Central memory CD8-positive, alpha-beta T cell (primary cell): ENCODE data around the gene ZSWIM9.
A peak's percentile ranks its signal among the peaks of the same experiment; 100 is the strongest.
"Not testable (repeated sequence)": the region's sequence is repeated elsewhere in the genome, so short reads cannot be mapped to it uniquely, and the experiment has no call there.

Experiments used
- ATAC-seq: fragments of 150-1000 bp; cut with Tn5 transposase; replicated peaks from 2 replicates; pipeline ENCODE4 v1.10.0; 2022; ENCODE audit warnings: mild to moderate bottlenecking, moderate FRiP score, moderate number of reproducible peaks; ENCODE audit not compliant: poor library complexity, severe bottlenecking; ENCODE audit errors: extremely low read depth
- DNase-seq, 2 donors: peaks; one replicate each; pipeline ENCODE4 v3.0.0; 2021; ENCODE audit warnings: low spot score in 2 of 2
- H3K27ac Mint-ChIP-seq: one replicate; pipeline ENCODE4 v1.8.0; 2022; ENCODE audit warnings: low read depth, mild to moderate bottlenecking, moderate library complexity, mixed read lengths
- H3K27me3 Mint-ChIP-seq: one replicate; pipeline ENCODE4 v1.8.0; 2022; ENCODE audit warnings: mixed read lengths
- H3K36me3 Mint-ChIP-seq: one replicate; pipeline ENCODE4 v1.8.0; 2022; ENCODE audit warnings: mild to moderate bottlenecking, moderate library complexity, mixed read lengths; ENCODE audit not compliant: insufficient read depth
- H3K4me1 Mint-ChIP-seq: one replicate; pipeline ENCODE4 v1.8.0; 2022; ENCODE audit warnings: mixed read lengths
- H3K4me3 Mint-ChIP-seq: one replicate; pipeline ENCODE4 v1.8.0; 2022; ENCODE audit warnings: mild to moderate bottlenecking, moderate library complexity, mixed read lengths
- H3K9me3 Mint-ChIP-seq: one replicate; pipeline ENCODE4 v1.8.0; 2022; ENCODE audit warnings: mixed read lengths

Gene ZSWIM9

GRCh38 chr19:48241771-48242170 lies 71.3 kb downstream of the ZSWIM9 start:
- not testable (repeated sequence) for H3K9me3 Mint-ChIP-seq, H3K4me3 Mint-ChIP-seq, DNase-seq, H3K27me3 Mint-ChIP-seq, ATAC-seq
- Mint-ChIP-seq H3K27ac (peak overlapping the region; percentile 75), H3K4me1 (peaks cover 34% of the 10 kb centered on the region), H3K36me3 (peaks cover 50% of the 10 kb centered on the region)

GRCh38 chr19:48244281-48244680 lies 73.8 kb downstream of the ZSWIM9 start:
- DNase-seq (no peak), ATAC-seq (peak; percentile 89)
- H3K36me3 Mint-ChIP-seq = peaks cover 38% of the 10 kb centered on the region
- H3K4me1 Mint-ChIP-seq = peaks cover 34% of the 10 kb centered on the region
- no peaks in the 10 kb centered on the region for H3K9me3 Mint-ChIP-seq
- H3K4me3 Mint-ChIP-seq = peak overlapping the region; percentile 62
- H3K27me3 Mint-ChIP-seq = no peaks in the 10 kb centered on the region
- H3K27ac Mint-ChIP-seq = peak overlapping the region; percentile 54

GRCh38 chr19:48246101-48246500 lies 75.6 kb downstream of the ZSWIM9 start:
- H3K27ac Mint-ChIP-seq = peak overlapping the region; percentile 70
- no peaks in the 10 kb centered on the region for H3K27me3 Mint-ChIP-seq
- DNase-seq (no peak), ATAC-seq (no peak)
- H3K9me3 Mint-ChIP-seq = no peaks in the 10 kb centered on the region
- H3K4me3 Mint-ChIP-seq = peak overlapping the region; percentile 40
- H3K36me3 Mint-ChIP-seq = peaks cover 26% of the 10 kb centered on the region
- H3K4me1 Mint-ChIP-seq = peaks cover 47% of the 10 kb centered on the region

GRCh38 chr19:48247212-48247611 lies 76.7 kb downstream of the ZSWIM9 start:
- no peak for ATAC-seq
- DNase-seq = no peak
- H3K4me1 Mint-ChIP-seq = peaks cover 50% of the 10 kb centered on the region
- no peak overlapping the region for H3K27ac Mint-ChIP-seq
- no peak overlapping the region for H3K4me3 Mint-ChIP-seq
- H3K27me3 Mint-ChIP-seq = no peaks in the 10 kb centered on the region
- H3K36me3 Mint-ChIP-seq = peaks cover 22% of the 10 kb centered on the region
- no peaks in the 10 kb centered on the region for H3K9me3 Mint-ChIP-seq
